ENCODE results near the gene LRRC47.
A peak's percentile ranks its signal among the peaks of the same experiment; 100 is the strongest.

LRRC47 gene

GRCh38 chr1:3735027-3735681 lies 61.1 kb downstream of the LRRC47 start:
- Histone ChIP-seq H3K36me3 (ENCODE audit: control insufficient read depth, insufficient read depth, low read length) (peaks cover 17% of the 10 kb centered on the region), H3K27me3 (replicated peaks; ENCODE audit: control insufficient read depth, insufficient read depth, low read length) (no peaks in the 10 kb centered on the region), H3K4me3 (replicated peaks; ENCODE audit: low read depth, low read length) (no peak overlapping the region)
- no peak for TF ChIP-seq CTCF (IDR thresholded peaks at IDR 0.05; ENCODE audit: insufficient read depth, low read length, poor library complexity, severe bottlenecking)
- DNase-seq (ENCODE audit: extremely low read depth, insufficient read length) = no peak

GRCh38 chr1:3734602-3735001 lies 61.7 kb downstream of the LRRC47 start:
- H3K27me3 ChIP-seq (replicated peaks; ENCODE audit: control insufficient read depth, insufficient read depth, low read length) = no peaks in the 10 kb centered on the region
- no peak overlapping the region for H3K4me3 ChIP-seq (replicated peaks; ENCODE audit: low read depth, low read length)
- DNase-seq (ENCODE audit: extremely low read depth, insufficient read length) = no peak
- no peak for TF ChIP-seq CTCF (IDR thresholded peaks at IDR 0.05; ENCODE audit: insufficient read depth, low read length, poor library complexity, severe bottlenecking)
- peaks cover 20% of the 10 kb centered on the region for H3K36me3 ChIP-seq (ENCODE audit: control insufficient read depth, insufficient read depth, low read length)

GRCh38 chr1:3733883-3734589 lies 62.3 kb downstream of the LRRC47 start:
- Histone ChIP-seq H3K27me3 (replicated peaks; ENCODE audit: control insufficient read depth, insufficient read depth, low read length) (no peaks in the 10 kb centered on the region), H3K36me3 (ENCODE audit: control insufficient read depth, insufficient read depth, low read length) (peaks cover 20% of the 10 kb centered on the region), H3K4me3 (replicated peaks; ENCODE audit: low read depth, low read length) (no peak overlapping the region)
- no peak for TF ChIP-seq CTCF (IDR thresholded peaks at IDR 0.05; ENCODE audit: insufficient read depth, low read length, poor library complexity, severe bottlenecking)
- no peak for DNase-seq (ENCODE audit: extremely low read depth, insufficient read length)

- H3K36me3 ChIP-seq (ENCODE audit: control insufficient read depth, insufficient read depth, low read length) = peaks cover 19% of the 10 kb centered on the region
- no peaks in the 10 kb centered on the region for H3K27me3 ChIP-seq (replicated peaks; ENCODE audit: control insufficient read depth, insufficient read depth, low read length)
- no peak for DNase-seq (ENCODE audit: extremely low read depth, insufficient read length)
- no peak overlapping the region for H3K4me3 ChIP-seq (replicated peaks; ENCODE audit: low read depth, low read length)
- no peak for TF ChIP-seq CTCF (IDR thresholded peaks at IDR 0.05; ENCODE audit: insufficient read depth, low read length, poor library complexity, severe bottlenecking)
Observed at GRCh38 chr1:3733094-3733882, 63.0 kb downstream of the LRRC47 start.

GRCh38 chr1:3732434-3733093 lies 63.7 kb downstream of the LRRC47 start:
- Histone ChIP-seq H3K27me3 (replicated peaks; ENCODE audit: control insufficient read depth, insufficient read depth, low read length) (no peaks in the 10 kb centered on the region), H3K36me3 (ENCODE audit: control insufficient read depth, insufficient read depth, low read length) (peaks cover 20% of the 10 kb centered on the region), H3K4me3 (replicated peaks; ENCODE audit: low read depth, low read length) (no peak overlapping the region)
- peak; percentile 22 for DNase-seq (ENCODE audit: extremely low read depth, insufficient read length)
- TF ChIP-seq CTCF (IDR thresholded peaks at IDR 0.05; ENCODE audit: insufficient read depth, low read length, poor library complexity, severe bottlenecking) = no peak

All from GM06990 (cell line).